Measurements from ENCODE around the gene APOL1. TPM values are rescaled to one million over a fixed set of nuclear protein-coding genes. Genes with fewer than 3 reads are reported as not detected.
"Not testable (repeated sequence)": the region's sequence is repeated elsewhere in the genome, so short reads cannot be mapped to it uniquely, and the experiment has no call there.

Gene APOL1
- total and polyA plus RNA-seq, 7 donors: 6.6 to 64.0 (median 16.0) TPM

- Histone ChIP-seq H3K27ac (peak overlapping the region; percentile 69 to 77 (median 72)), H3K36me3 (no peaks in the 10 kb centered on the region), H3K4me1 (peaks cover 0 to 20% (median 16%) of the 10 kb centered on the region in 4 donors), H3K9me3 (no peaks in the 10 kb centered on the region), H3K4me3 (no peak overlapping the region), H3K27me3 (no peaks in the 10 kb centered on the region)
- intact Hi-C loops (cut with DNase I): no loop called here
- WGBS, 2 donors: 87 to 88% methylated on average over 5 of the region's 5 CpGs
- no peak for DNase-seq
- TF ChIP-seq EP300 (IDR thresholded peaks at IDR 0.05): no peak
- no peak for TF ChIP-seq POLR2AphosphoS5 (IDR thresholded peaks at IDR 0.05)
- no peak for TF ChIP-seq POLR2A (IDR thresholded peaks at IDR 0.05)
- TF ChIP-seq, protein P1, sequence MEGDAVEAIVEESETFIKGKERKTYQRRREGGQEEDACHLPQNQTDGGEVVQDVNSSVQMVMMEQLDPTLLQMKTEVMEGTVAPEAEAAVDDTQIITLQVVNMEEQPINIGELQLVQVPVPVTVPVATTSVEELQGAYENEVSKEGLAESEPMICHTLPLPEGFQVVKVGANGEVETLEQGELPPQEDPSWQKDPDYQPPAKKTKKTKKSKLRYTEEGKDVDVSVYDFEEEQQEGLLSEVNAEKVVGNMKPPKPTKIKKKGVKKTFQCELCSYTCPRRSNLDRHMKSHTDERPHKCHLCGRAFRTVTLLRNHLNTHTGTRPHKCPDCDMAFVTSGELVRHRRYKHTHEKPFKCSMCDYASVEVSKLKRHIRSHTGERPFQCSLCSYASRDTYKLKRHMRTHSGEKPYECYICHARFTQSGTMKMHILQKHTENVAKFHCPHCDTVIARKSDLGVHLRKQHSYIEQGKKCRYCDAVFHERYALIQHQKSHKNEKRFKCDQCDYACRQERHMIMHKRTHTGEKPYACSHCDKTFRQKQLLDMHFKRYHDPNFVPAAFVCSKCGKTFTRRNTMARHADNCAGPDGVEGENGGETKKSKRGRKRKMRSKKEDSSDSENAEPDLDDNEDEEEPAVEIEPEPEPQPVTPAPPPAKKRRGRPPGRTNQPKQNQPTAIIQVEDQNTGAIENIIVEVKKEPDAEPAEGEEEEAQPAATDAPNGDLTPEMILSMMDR (IDR thresholded peaks at IDR 0.05): no peak
These were observed 8.2 kb upstream of the APOL1 start for GRCh38 chr22:36244522-36245391.

DNA sequence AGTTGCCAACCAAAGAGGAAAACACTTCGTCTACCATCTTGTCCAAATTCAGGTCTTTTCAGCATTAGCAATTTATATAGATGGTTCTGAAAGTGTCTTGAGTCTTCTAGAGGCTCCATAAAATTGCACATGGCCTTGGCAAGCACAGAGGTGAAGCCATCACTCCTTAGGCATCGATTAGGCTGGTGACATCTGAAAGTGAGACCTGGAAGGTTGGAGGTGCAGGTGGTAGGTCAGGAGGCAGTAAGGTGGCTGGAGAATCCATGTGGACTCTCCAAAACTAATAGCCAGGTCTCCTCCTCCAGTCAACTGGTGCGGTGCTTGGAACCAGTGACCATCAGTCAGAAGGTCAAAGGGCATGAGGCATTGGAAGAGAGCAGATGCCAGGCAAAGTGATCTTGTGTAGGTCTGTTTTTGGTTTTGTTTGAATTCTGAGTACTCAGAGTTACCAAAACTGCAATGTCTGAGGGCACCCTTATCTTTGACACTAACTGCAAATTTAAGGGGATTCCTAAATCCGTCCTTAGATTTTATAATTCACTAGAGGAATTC, 7.1 kb upstream of the APOL1 start:
- 69 to 90% methylated on average over 4 of the region's 4 CpGs for WGBS, 2 donors
- TF ChIP-seq POLR2A (IDR thresholded peaks at IDR 0.05): no peak
- no peak for TF ChIP-seq POLR2AphosphoS5 (IDR thresholded peaks at IDR 0.05)
- TF ChIP-seq EP300 (IDR thresholded peaks at IDR 0.05): no peak
- Histone ChIP-seq H3K4me1 (peaks cover 0 to 15% (median 14%) of the 10 kb centered on the region in 4 donors), H3K27ac (no peak overlapping the region), H3K4me3 (no peak overlapping the region), H3K36me3 (no peaks in the 10 kb centered on the region), H3K9me3 (no peaks in the 10 kb centered on the region), H3K27me3 (no peaks in the 10 kb centered on the region)
- intact Hi-C loops (cut with DNase I): no loop called here
- DNase-seq: no peak

DNA sequence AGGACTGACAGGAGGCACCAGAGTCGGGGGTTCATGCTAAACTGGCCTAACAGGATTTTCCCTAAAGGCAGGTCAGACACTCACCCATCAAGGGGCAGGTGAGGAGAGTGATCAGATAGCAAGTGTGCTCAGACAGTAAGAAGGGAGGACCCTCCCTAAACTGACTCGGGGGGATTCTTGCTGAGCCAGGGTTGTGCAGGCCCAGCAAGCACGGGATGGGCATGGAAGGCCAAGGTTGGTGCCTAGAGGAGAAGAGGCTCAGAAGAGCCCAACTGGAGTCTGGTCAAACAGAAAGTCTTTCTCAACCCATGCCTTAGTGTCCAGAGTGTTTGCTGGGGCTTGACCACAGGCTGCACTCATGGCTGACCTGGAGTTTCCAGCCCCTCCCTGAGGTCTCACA, 6.2 kb upstream of the APOL1 start:
- Histone ChIP-seq H3K36me3 (no peaks in the 10 kb centered on the region), H3K4me3 (no peak overlapping the region), H3K27ac (no peak overlapping the region), H3K27me3 (no peaks in the 10 kb centered on the region), H3K4me1 (peaks cover 0 to 15% (median 14%) of the 10 kb centered on the region in 4 donors), H3K9me3 (no peaks in the 10 kb centered on the region)
- no peak for TF ChIP-seq POLR2AphosphoS5 (IDR thresholded peaks at IDR 0.05)
- 68 to 81% methylated on average over 3 of the region's 3 CpGs for WGBS, 2 donors
- intact Hi-C loops (cut with DNase I): no loop called here
- no peak for DNase-seq

DNA sequence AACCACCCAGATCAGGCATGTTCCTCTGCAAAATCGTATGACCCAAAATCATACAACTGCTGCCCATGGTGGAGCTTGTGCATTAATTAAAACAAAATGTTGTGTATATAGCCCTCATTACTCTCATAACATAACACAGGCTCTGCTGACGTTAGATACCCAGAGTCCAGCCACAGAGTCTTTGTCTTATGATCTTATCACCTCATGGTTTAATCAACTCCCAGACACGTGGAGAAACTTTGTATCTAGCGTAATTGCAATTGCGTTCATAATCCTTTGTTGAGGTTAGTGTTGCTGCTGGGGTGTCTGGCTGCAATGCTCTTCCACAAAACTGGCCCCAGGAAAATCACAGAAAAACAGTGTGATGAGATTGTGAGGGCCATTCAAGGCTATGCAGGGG, 5.0 kb upstream of the APOL1 start:
- peaks cover 0 to 19% (median 17%) of the 10 kb centered on the region in 4 donors for H3K4me1 ChIP-seq
- H3K27ac ChIP-seq: no peak overlapping the region
- H3K36me3 ChIP-seq: no peaks in the 10 kb centered on the region
- no peak overlapping the region for H3K4me3 ChIP-seq
- no peaks in the 10 kb centered on the region for H3K27me3 ChIP-seq
- no peak for TF ChIP-seq EP300 (IDR thresholded peaks at IDR 0.05)
- TF ChIP-seq, protein P1 (IDR thresholded peaks at IDR 0.05): no peak
- no peak for TF ChIP-seq POLR2A (IDR thresholded peaks at IDR 0.05)
- TF ChIP-seq POLR2AphosphoS5 (IDR thresholded peaks at IDR 0.05): no peak
- WGBS, 2 donors: 81 to 94% methylated on average over 5 of the region's 5 CpGs
- no peaks in the 10 kb centered on the region for H3K9me3 ChIP-seq
- intact Hi-C loops (cut with DNase I): no loop called here
- no peak for DNase-seq

DNA sequence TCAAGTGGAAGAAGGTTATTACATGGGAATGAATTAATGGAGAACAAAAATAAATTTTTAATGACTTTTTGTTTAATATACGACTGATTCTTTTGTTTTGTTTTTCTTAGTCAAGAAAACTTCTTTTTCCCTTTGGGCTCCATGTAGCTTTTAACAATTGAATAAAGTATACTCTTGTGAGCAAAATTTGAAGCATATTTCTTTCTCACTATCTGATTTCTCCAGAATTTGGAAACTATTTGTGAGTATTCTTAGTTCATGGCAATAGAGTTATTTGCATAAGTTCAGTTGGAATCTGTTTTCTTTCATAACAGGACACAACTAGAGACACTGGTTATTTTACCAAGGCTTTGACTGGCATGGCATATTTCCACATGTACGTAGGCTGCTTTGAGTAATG, 3.8 kb upstream of the APOL1 start:
- intact Hi-C loops (cut with DNase I): no loop called here
- H3K27me3 ChIP-seq: no peaks in the 10 kb centered on the region
- H3K4me1 ChIP-seq: peaks cover 0 to 26% (median 22%) of the 10 kb centered on the region in 4 donors
- no peaks in the 10 kb centered on the region for H3K36me3 ChIP-seq
- H3K27ac ChIP-seq: no peak overlapping the region
- TF ChIP-seq EP300 (IDR thresholded peaks at IDR 0.05): no peak
- TF ChIP-seq, protein P1 (IDR thresholded peaks at IDR 0.05): no peak
- TF ChIP-seq POLR2A (IDR thresholded peaks at IDR 0.05): no peak
- TF ChIP-seq POLR2AphosphoS5 (IDR thresholded peaks at IDR 0.05): no peak
- DNase-seq: no peak
- no peak overlapping the region for H3K4me3 ChIP-seq
- H3K9me3 ChIP-seq: no peaks in the 10 kb centered on the region
- WGBS, 2 donors: 97 to 98% methylated on average over 2 of the region's 2 CpGs

GRCh38 chr22:36250292-36250960, 2.5 kb upstream of the APOL1 start:
- H3K36me3 ChIP-seq; intact Hi-C loops (cut with DNase I); H3K27ac ChIP-seq; H3K27me3 ChIP-seq; H3K4me3 ChIP-seq; DNase-seq; H3K9me3 ChIP-seq: not testable (repeated sequence)
- WGBS, 2 donors: 90 to 92% methylated on average over 24 of the region's 24 CpGs
- H3K4me1 ChIP-seq: peaks cover 0 to 29% (median 25%) of the 10 kb centered on the region in 4 donors

- intact Hi-C loops (cut with DNase I); DNase-seq; H3K27me3 ChIP-seq; H3K36me3 ChIP-seq; H3K9me3 ChIP-seq; H3K4me3 ChIP-seq: not testable (repeated sequence)
- Histone ChIP-seq H3K27ac (peak overlapping the region; percentile 75 to 92 (median 79)), H3K4me1 (peaks cover 0 to 29% (median 25%) of the 10 kb centered on the region in 4 donors)
- WGBS, 2 donors: 86 to 88% methylated on average over 7 of the region's 7 CpGs
These were observed 839 bp upstream of the APOL1 start for GRCh38 chr22:36251979-36252608.
